Suprapubic skin (tissue), 4 donors: ENCODE data around the gene RBMS1. TPM values are rescaled to one million over a fixed set of nuclear protein-coding genes. Genes with fewer than 3 reads are reported as not detected.

Experiments used
- DNase-seq, 2 donors: peaks; one replicate each; pipeline ENCODE4 v3.0.0-alpha.2; 2019; ENCODE audit warnings: low spot score in 2 of 2
- H3K27ac ChIP-seq: fragments of 200-600 bp; sonication (generic); one replicate; pipeline ENCODE4 v1.5.1; 2019
- H3K27me3 ChIP-seq: fragments of 200-600 bp; sonication (generic); one replicate; pipeline ENCODE4 v1.5.1; 2019
- H3K36me3 ChIP-seq: fragments of 200-600 bp; sonication (generic); one replicate; pipeline ENCODE4 v1.5.1; 2019
- H3K4me1 ChIP-seq: fragments of 200-600 bp; sonication (generic); one replicate; pipeline ENCODE4 v1.5.1; 2019
- H3K4me3 ChIP-seq: fragments of 200-600 bp; sonication (generic); one replicate; pipeline ENCODE4 v1.5.1; 2019; ENCODE audit warnings: mild to moderate bottlenecking
- H3K9me3 ChIP-seq: fragments of 200-600 bp; sonication (generic); one replicate; pipeline ENCODE4 v1.5.1; 2019
- CTCF ChIP-seq, 2 donors: fragments of 200-600 bp in 1 of 2; fragments of 450-650 bp in 1 of 2; sonication (generic) in 1 of 2; IDR thresholded peaks; one replicate each; pipeline ENCODE4 v1.5.1; 2016 to 2019; ENCODE audit warnings: antibody characterized with exemption in 2 of 2, mild to moderate bottlenecking in 1 of 2, moderate library complexity in 1 of 2
- EP300 ChIP-seq: sonication (generic); formaldehyde crosslinking; IDR thresholded peaks from one replicate; pipeline ENCODE4 v1.6.1; 2017; ENCODE audit warnings: antibody characterized with exemption
- POLR2A ChIP-seq, 2 donors: fragments of 450-650 bp; IDR thresholded peaks; one replicate each; pipeline ENCODE4 v1.6.1; 2017; ENCODE audit warnings: antibody characterized with exemption in 2 of 2, mild to moderate bottlenecking in 2 of 2, moderate library complexity in 2 of 2
- POLR2AphosphoS5 ChIP-seq, 3 donors: sonication (generic); formaldehyde crosslinking; IDR thresholded peaks; one replicate each; pipeline ENCODE4 v1.6.1; 2017; ENCODE audit warnings: antibody characterized with exemption in 3 of 3
- WGBS: methylation state at CpG from one replicate; pipeline ENCODE4 v1.1.5; 2018; 5-methylcytosine and 5-hydroxymethylcytosine counted together
- total RNA-seq, 4 donors: library from RNA; depleted of rRNA; stranded (reverse); fragments of >200 nt; gene quantifications; one replicate each; pipeline ENCODE4 v1.1.0, GENCODE V29; 2016

Gene RBMS1
- total RNA-seq, 4 donors from 2014 or later = 55.7 to 92.2 (median 62.2) TPM

- WGBS = 97% methylated on average over 2 of the region's 2 CpGs
- peaks cover 23% of the 10 kb centered on the region for H3K4me1 ChIP-seq
- H3K4me3 ChIP-seq = no peak overlapping the region
- H3K9me3 ChIP-seq = no peaks in the 10 kb centered on the region
- H3K27ac ChIP-seq = no peak overlapping the region
- H3K27me3 ChIP-seq = no peaks in the 10 kb centered on the region
- no peaks in the 10 kb centered on the region for H3K36me3 ChIP-seq
- no peak for DNase-seq
- TF ChIP-seq CTCF (IDR thresholded peaks at IDR 0.05) (no peak), POLR2A (IDR thresholded peaks at IDR 0.05) (no peak), EP300 (no peak), POLR2AphosphoS5 (IDR thresholded peaks at IDR 0.05) (no peak)
Observed at GRCh38 chr2:160343404-160343803, 150.2 kb downstream of the RBMS1 start.

GRCh38 chr2:160339726-160340125 is 153.9 kb downstream of the RBMS1 start:
- 66% methylated on average over 2 of the region's 2 CpGs for WGBS

DNA sequence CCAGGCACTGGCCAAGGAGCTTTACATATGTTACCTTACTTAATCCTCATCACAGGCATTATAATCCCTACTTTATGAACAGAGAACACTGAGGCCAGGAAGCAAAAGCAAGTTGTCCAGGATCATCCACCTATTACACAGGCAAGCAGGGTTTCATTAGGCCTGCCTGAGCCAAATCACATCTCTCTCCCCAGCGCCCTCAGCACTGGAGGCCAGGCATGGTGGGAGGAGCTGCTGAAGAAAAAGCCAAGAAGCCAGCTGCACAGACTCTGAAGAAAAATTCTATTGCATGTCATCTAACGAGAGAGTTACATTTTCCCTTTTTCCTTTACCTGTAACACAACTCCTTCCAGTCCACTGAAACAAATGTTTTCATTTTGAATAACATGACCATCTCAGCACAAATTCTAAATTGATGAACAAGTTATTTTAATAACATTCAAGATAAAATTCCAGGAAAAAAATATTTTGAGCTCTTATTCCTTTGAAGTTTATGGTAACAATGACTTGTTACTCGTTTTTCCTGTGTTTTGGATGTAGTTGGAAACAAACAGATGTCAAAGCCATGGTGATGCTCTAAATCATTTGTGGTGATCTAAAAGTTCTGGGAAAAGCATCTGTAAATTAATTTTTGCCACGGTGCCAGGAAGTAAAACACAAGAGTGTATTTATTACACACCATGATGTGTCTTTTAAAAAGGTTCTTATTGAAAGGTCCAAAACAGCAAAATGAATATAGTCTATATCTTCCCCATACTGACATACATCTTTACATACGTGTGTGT is 154.5 kb downstream of the RBMS1 start:
- Histone ChIP-seq H3K27ac (peak overlapping the region; percentile 5), H3K36me3 (no peaks in the 10 kb centered on the region), H3K27me3 (no peaks in the 10 kb centered on the region), H3K4me3 (no peak overlapping the region), H3K9me3 (no peaks in the 10 kb centered on the region), H3K4me1 (peaks cover 33% of the 10 kb centered on the region)
- no peak for DNase-seq
- TF ChIP-seq EP300 (no peak), POLR2AphosphoS5 (IDR thresholded peaks at IDR 0.05) (no peak), POLR2A (IDR thresholded peaks at IDR 0.05) (no peak)
- 34% methylated on average over 5 of the region's 5 CpGs for WGBS

More at GRCh38 chr2:160339726-160340125, 153.9 kb downstream of the RBMS1 start:
- H3K27me3 ChIP-seq = no peaks in the 10 kb centered on the region
- DNase-seq = no peak
- no peaks in the 10 kb centered on the region for H3K9me3 ChIP-seq
- peaks cover 30% of the 10 kb centered on the region for H3K4me1 ChIP-seq
- no peak overlapping the region for H3K27ac ChIP-seq
- TF ChIP-seq POLR2AphosphoS5 (IDR thresholded peaks at IDR 0.05) = no peak
- TF ChIP-seq POLR2A (IDR thresholded peaks at IDR 0.05) = no peak
- no peak for TF ChIP-seq EP300
- TF ChIP-seq CTCF (IDR thresholded peaks at IDR 0.05) = no peak
- H3K4me3 ChIP-seq = no peak overlapping the region
- no peaks in the 10 kb centered on the region for H3K36me3 ChIP-seq

DNA sequence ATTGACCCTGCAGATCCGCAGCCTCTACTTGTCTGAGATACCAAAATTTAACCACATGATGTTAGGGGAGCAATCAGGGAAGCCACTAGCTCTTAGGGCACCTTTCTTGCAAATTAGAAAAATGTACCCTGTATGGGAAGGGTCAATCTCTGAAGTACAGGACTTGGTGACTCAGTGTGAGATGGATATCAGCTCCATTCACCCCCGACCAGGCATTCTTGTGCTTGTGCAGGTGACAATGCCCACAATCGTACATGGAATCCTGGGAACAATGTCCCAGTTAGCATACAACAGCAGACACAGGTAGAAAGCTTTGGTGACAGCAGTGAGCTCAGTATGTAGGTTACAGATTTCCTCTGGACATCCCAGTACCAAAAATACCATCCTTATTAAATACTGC is 155.9 kb downstream of the RBMS1 start:
- 48% methylated on average over 3 of the region's 3 CpGs for WGBS
- no peaks in the 10 kb centered on the region for H3K36me3 ChIP-seq
- no peak for TF ChIP-seq POLR2AphosphoS5 (IDR thresholded peaks at IDR 0.05)
- no peak for TF ChIP-seq EP300
- TF ChIP-seq CTCF (IDR thresholded peaks at IDR 0.05) = no peak
- TF ChIP-seq POLR2A (IDR thresholded peaks at IDR 0.05) = no peak
- peaks cover 41% of the 10 kb centered on the region for H3K4me1 ChIP-seq
- H3K27me3 ChIP-seq = no peaks in the 10 kb centered on the region
- DNase-seq = no peak
- no peak overlapping the region for H3K27ac ChIP-seq
- no peaks in the 10 kb centered on the region for H3K9me3 ChIP-seq
- H3K4me3 ChIP-seq = no peak overlapping the region

- Histone ChIP-seq H3K36me3 (no peaks in the 10 kb centered on the region), H3K9me3 (no peaks in the 10 kb centered on the region), H3K27ac (no peak overlapping the region), H3K4me3 (no peak overlapping the region), H3K27me3 (no peaks in the 10 kb centered on the region), H3K4me1 (peaks cover 50% of the 10 kb centered on the region)
- no peak for DNase-seq
- TF ChIP-seq CTCF (IDR thresholded peaks at IDR 0.05) = no peak
- TF ChIP-seq POLR2A (IDR thresholded peaks at IDR 0.05) = no peak
- TF ChIP-seq EP300 = no peak
- TF ChIP-seq POLR2AphosphoS5 (IDR thresholded peaks at IDR 0.05) = no peak
- WGBS = 90% methylated on average over 4 of the region's 4 CpGs
Observed at GRCh38 chr2:160336635-160337034, 157.0 kb downstream of the RBMS1 start.
